K562 (cell line): ENCODE measurements around the gene RYR3. TPM values are rescaled to one million over a fixed set of nuclear protein-coding genes. Genes with fewer than 3 reads are reported as not detected.

Experiments
- ATAC-seq: fragments of 200-7000 bp; cut with Tn5 transposase; 3 replicates; pipeline ENCODE4 v1.9.1; 2020; ENCODE audit warnings: moderate library complexity
- BruUV-seq: library from RNA; stranded (reverse); fragments of 400-500 nt; replicated peaks from 2 replicates; lab custom pipeline; 2021; lab: Mats Ljungman, UMichigan
- CTCF ChIA-PET: fragments of 300-600 bp; formaldehyde crosslinking; extraction: SDS; loops from one replicate; lab custom pipeline; 2021; ENCODE audit warnings: low intra/inter-chr PET ratio; lab: Yijun Ruan, JAX
- POLR2A ChIA-PET: fragments of 300-600, 350-650 bp; sonication (Branson Sonifier 250); formaldehyde crosslinking; extraction: SDS; loops from one replicate; lab custom pipeline; 2021; ENCODE audit warnings: antibody characterized with exemption, inconsistent platforms; lab: Yijun Ruan, JAX
- DNase-seq, 4 experiments: peaks; one replicate each; pipeline versions ENCODE4 v3.0.0 to v3.0.0-alpha.2; 2011 to 2018; ENCODE audit warnings: low spot score in 3 of 4, mixed read lengths in 3 of 4; ENCODE audit errors: extremely low read depth in 1 of 4
- FAIRE-seq: peaks from 2 replicates; lab custom pipeline; 2011; peaks lifted over from hg19 to GRCh38; lab: Jason Lieb, UNC
- H2AFZ ChIP-seq: 2 replicates; pipeline ENCODE4 v1.6.0; 2011; ENCODE audit warnings: low read depth, low read length, control low read depth, inconsistent platforms
- H3K27ac ChIP-seq: fragments of 200-600 bp; 3 replicates; pipeline ENCODE4 v1.8.0; 2011; ENCODE audit warnings: low read depth, mild to moderate bottlenecking, control low read depth, inconsistent platforms, low read length, moderate library complexity, mixed read lengths; ENCODE audit errors: extremely low read depth
- H3K27me3 ChIP-seq, 2 experiments: fragments of 300-600 bp in 1 of 2; 2 replicates in 1 of 2; 3 replicates in 1 of 2; pipeline versions ENCODE4 v1.6.0 to v1.8.0; 2011; ENCODE audit warnings: inconsistent platforms in 2 of 2, low read length in 2 of 2, mild to moderate bottlenecking in 1 of 2, mixed read lengths in 1 of 2, moderate library complexity in 1 of 2; ENCODE audit not compliant: control insufficient read depth in 2 of 2, insufficient read depth in 2 of 2
- H3K36me3 ChIP-seq: fragments of 300-600 bp; 3 replicates; pipeline ENCODE4 v1.8.0; 2011; ENCODE audit warnings: mild to moderate bottlenecking, low read length, inconsistent platforms; ENCODE audit not compliant: control insufficient read depth, insufficient read depth
- H3K4me1 ChIP-seq, 2 experiments: fragments of 200-600 bp in 1 of 2; replicated peaks in 1 of 2; 2 replicates in 1 of 2; 3 replicates in 1 of 2; pipeline versions ENCODE4 v1.5.1 to v1.8.0; 2011; ENCODE audit warnings: inconsistent platforms in 2 of 2, low read length in 2 of 2, mild to moderate bottlenecking in 1 of 2, mixed read lengths in 1 of 2, moderate library complexity in 1 of 2; ENCODE audit not compliant: control insufficient read depth in 2 of 2, insufficient read depth in 2 of 2
- H3K4me2 ChIP-seq: 2 replicates; pipeline ENCODE4 v1.6.1; 2011; ENCODE audit warnings: low read length, control low read depth, inconsistent platforms, mixed read lengths; ENCODE audit not compliant: insufficient read depth
- H3K4me3 ChIP-seq: fragments of 200-600 bp; sonication (generic), shearing (Covaris generic); 2 replicates; pipeline ENCODE4 v1.5.1; 2016; ENCODE audit warnings: control low read depth, inconsistent platforms
- H3K79me2 ChIP-seq: fragments of 200-600 bp; 3 replicates; pipeline ENCODE4 v1.8.0; 2011; ENCODE audit warnings: low read length, inconsistent platforms; ENCODE audit not compliant: control insufficient read depth, insufficient read depth
- H3K9ac ChIP-seq, 2 experiments: 2 replicates each; pipeline versions ENCODE4 v1.6.0 to v1.6.1; 2011; ENCODE audit warnings: low read depth in 2 of 2, low read length in 2 of 2, control low read depth in 1 of 2, inconsistent platforms in 1 of 2, mild to moderate bottlenecking in 1 of 2, mixed read lengths in 1 of 2; ENCODE audit not compliant: insufficient read depth in 1 of 2
- H3K9me1 ChIP-seq: one replicate; pipeline ENCODE4 v1.6.0; 2011; ENCODE audit warnings: inconsistent platforms, mild to moderate bottlenecking, low read length, moderate library complexity; ENCODE audit not compliant: control insufficient read depth, insufficient read depth
- H3K9me3 ChIP-seq: replicated peaks from 2 replicates; pipeline ENCODE4 v1.5.1; 2011; ENCODE audit warnings: low read depth, low read length, inconsistent platforms; ENCODE audit not compliant: control insufficient read depth, insufficient read depth
- H4K20me1 ChIP-seq: replicated peaks from 2 replicates; pipeline ENCODE4 v1.6.1; 2011; ENCODE audit warnings: low read length, inconsistent platforms, mixed read lengths; ENCODE audit not compliant: control insufficient read depth, insufficient read depth
- ESRRA ChIP-seq: fragments of 450-650 bp; IDR thresholded peaks from 2 replicates; pipeline ENCODE4 v1.6.1; 2014; ENCODE audit warnings: low read depth, mild to moderate bottlenecking, moderate library complexity, borderline replicate concordance
- GATAD2A ChIP-seq: fragments of 450-650 bp; IDR thresholded peaks from 2 replicates; pipeline ENCODE4 v1.6.1; 2017
- HLTF ChIP-seq: fragments of 450-650 bp; IDR thresholded peaks from 2 replicates; pipeline ENCODE4 v1.6.1; 2016
- HMG20A ChIP-seq: fragments of 450-650 bp; formaldehyde crosslinking; conservative IDR thresholded peaks from 2 replicates; pipeline ENCODE4 v1.4.0; 2020; ENCODE audit warnings: mild to moderate bottlenecking, mixed read lengths
- KAT7 ChIP-seq: sonication (generic); formaldehyde crosslinking; IDR thresholded peaks from 2 replicates; pipeline ENCODE4 v1.8.0; 2022; ENCODE audit warnings: missing genetic modification reagents, mild to moderate bottlenecking, borderline replicate concordance
- LARP7 ChIP-seq: fragments of 450-650 bp; IDR thresholded peaks from 2 replicates; pipeline ENCODE4 v1.6.1; 2016
- SREBF1 ChIP-seq: fragments of 150-350 bp; IDR thresholded peaks from 2 replicates; pipeline ENCODE4 v1.6.1; 2014; ENCODE audit warnings: antibody characterized with exemption, low read depth, low read length, borderline replicate concordance
- ZNF311 ChIP-seq: fragments of 250-450 bp; sonication (Bioruptor Pico); IDR thresholded peaks from 2 replicates; pipeline ENCODE4 v1.4.0; 2020; ENCODE audit warnings: mild to moderate bottlenecking, moderate library complexity
- ZNF316 ChIP-seq: fragments of 450-650 bp; IDR thresholded peaks from 2 replicates; pipeline ENCODE4 v1.6.1; 2016
- ZNF431 ChIP-seq: sonication (generic); formaldehyde crosslinking; IDR thresholded peaks from 2 replicates; pipeline ENCODE4 v1.8.0; 2022; ENCODE audit warnings: mild to moderate bottlenecking, missing genetic modification reagents
- WGBS: fragments of 100-300 bp; shearing (Covaris generic); methylation state at CpG from one replicate; pipeline ENCODE4 v1.1.6; 2016; ENCODE audit warnings: low coverage, mixed read lengths; ENCODE audit not compliant: insufficient coverage; ENCODE audit errors: missing lambda C conversion rate; 5-methylcytosine and 5-hydroxymethylcytosine counted together
- in situ Hi-C: fragments of 300-500 bp; cut with MboI; formaldehyde crosslinking; loops from 4 replicates; pipeline ENCODE4 v1.15.0; 2018; ENCODE audit warnings: inconsistent platforms, mixed read lengths
- intact Hi-C: fragments of 100-400 bp; cut with micrococcal nuclease; formaldehyde crosslinking; loops from 2 replicates; pipeline ENCODE4 v1.14.2; 2022
- polyA plus RNA-seq, 8 experiments: library from polyadenylated mRNA; depleted of rRNA in 4 of 8; stranded (reverse) in 5 of 8; unstranded in 3 of 8; fragments of >200 nt; fragmentation: Nextera tagmentation in 2 of 8; fragmentation: Illumina TruSeq in 1 of 8; extraction: Ambion mirVana in 2 of 8; extraction: Trizol in 1 of 8; gene quantifications; 2 replicates each; pipeline versions ENCODE4 v1.2.1 to v1.2.3, GENCODE V29; 2011 to 2014; ENCODE audit warnings: inconsistent platforms in 1 of 8, missing spikeins in 1 of 8
- total RNA-seq, 7 experiments: library from RNA; depleted of rRNA in 6 of 7; stranded (reverse); fragments of >200 nt in 6 of 7; fragmentation: Illumina TruSeq in 2 of 7; extraction: Trizol in 2 of 7; gene quantifications; 2 replicates each; pipeline versions ENCODE4 v1.2.1 to v1.2.3, GENCODE V29; 2011 to 2021; ENCODE audit warnings: low replicate concordance in 1 of 7

RYR3 gene
- total and polyA plus RNA-seq, 9 of the 15 experiments (the other 6 are each of a cell fraction or from before 2014, with no cell fraction given) = 0.04 TPM; not detected in 8

DNA sequence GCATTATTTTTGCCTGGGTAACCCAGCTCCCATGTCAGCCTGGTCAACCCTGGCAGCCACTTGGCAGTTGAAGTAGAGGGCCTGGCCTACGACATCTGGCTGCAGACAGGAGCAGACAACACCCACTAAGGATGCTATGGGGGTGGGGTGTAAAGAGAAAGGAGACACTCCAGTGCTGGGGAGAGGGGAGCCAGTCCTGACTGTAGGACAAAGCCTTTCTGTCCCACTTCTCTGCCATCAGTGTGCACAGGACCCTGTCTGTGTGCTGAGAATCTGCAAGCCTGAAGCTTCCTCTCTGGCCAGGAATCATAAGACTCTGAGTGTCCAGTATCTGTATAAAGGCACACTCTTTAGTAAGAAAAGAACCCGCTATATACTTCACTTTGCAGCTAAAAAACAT is 561.2 kb downstream of the RYR3 start:
- no peak overlapping the region for H3K4me2 ChIP-seq
- no peaks in the 10 kb centered on the region for H3K79me2 ChIP-seq
- H3K4me1 ChIP-seq = no peaks in the 10 kb centered on the region
- no peak overlapping the region for H3K4me3 ChIP-seq
- 6% methylated on average over 2 of the region's 2 CpGs for WGBS
- no peak overlapping the region for H3K27ac ChIP-seq
- H4K20me1 ChIP-seq = no peaks in the 10 kb centered on the region
- H3K9ac ChIP-seq = no peak overlapping the region
- no peaks in the 10 kb centered on the region for H3K9me3 ChIP-seq
- no TSS peak for BruUV-seq
- no peak overlapping the region for H2AFZ ChIP-seq
- H3K36me3 ChIP-seq = no peaks in the 10 kb centered on the region
- CTCF ChIA-PET = no interaction called here
- no peak for FAIRE-seq
- POLR2A ChIA-PET = interaction anchor here (0.9 kb wide), 1 partner anchor 10 kb away, joined by 3 read pairs; no protein-coding TSS in a partner anchor
- in situ Hi-C loops = no loop called here
- intact Hi-C loops = no loop called here
- ATAC-seq = no peak
- peaks cover 2 to 13% of the 10 kb centered on the region in 2 experiments for H3K27me3 ChIP-seq
- TF ChIP-seq ZNF431 (CRISPR knock-in tag) (no peak), GATAD2A (no peak), ESRRA (no peak), LARP7 (no peak), ZNF311 (no peak), SREBF1 (no peak)
- no peak for DNase-seq
- H3K9me1 ChIP-seq = no peaks in the 10 kb centered on the region

- Histone ChIP-seq H3K36me3 (no peaks in the 10 kb centered on the region), H3K79me2 (no peaks in the 10 kb centered on the region), H3K27me3 (peaks cover 2 to 13% of the 10 kb centered on the region in 2 experiments), H3K9ac (no peak overlapping the region), H3K4me1 (no peaks in the 10 kb centered on the region), H2AFZ (no peak overlapping the region), H3K27ac (no peak overlapping the region), H3K4me3 (no peak overlapping the region), H3K9me3 (no peaks in the 10 kb centered on the region), H3K9me1 (no peaks in the 10 kb centered on the region), H3K4me2 (no peak overlapping the region), H4K20me1 (no peaks in the 10 kb centered on the region)
- FAIRE-seq (no peak), ATAC-seq (no peak), DNase-seq (no peak)
- CTCF ChIA-PET = no interaction called here
- intact Hi-C loops = no loop called here
- POLR2A ChIA-PET = interaction anchor here (0.6 to 0.9 kb wide), 3 partner anchors 11 to 115 kb away, joined by 3 to 6 read pairs (median 4); no protein-coding TSS in a partner anchor
- 10% methylated on average over 13 of the region's 13 CpGs for whole genome bisulfite sequencing
- TF ChIP-seq HLTF (no peak), HMG20A (CRISPR knock-in tag) (no peak), KAT7 (CRISPR knock-in tag) (no peak), ZNF316 (no peak)
- BruUV-seq = no TSS peak
- in situ Hi-C loops = no loop called here
Measured at GRCh38 chr15:33872416-33873106, 561.8 kb downstream of the RYR3 start.
